MM.1S (cell line): Measurements from ENCODE around the gene CTPS2.
"Not testable (repeated sequence)": the region's sequence is repeated elsewhere in the genome, so short reads cannot be mapped to it uniquely, and the experiment has no call there.

Experiments
- DNase-seq: peaks from one replicate; pipeline ENCODE4 v3.0.0-alpha.2; 2015
- H2AFZ ChIP-seq: fragments of 300-600 bp; sonication (generic); 2 replicates; pipeline ENCODE4 v1.6.0; 2016; ENCODE audit warnings: antibody characterized with exemption, low read length
- H3F3A ChIP-seq: fragments of 300-600 bp; sonication (generic); 2 replicates; pipeline ENCODE4 v1.6.1; 2016; ENCODE audit warnings: mild to moderate bottlenecking, antibody characterized with exemption, low read length, moderate library complexity, mixed read lengths; ENCODE audit not compliant: insufficient read depth
- H3K27ac ChIP-seq: fragments of 300-600 bp; sonication (generic); 2 replicates; pipeline ENCODE4 v1.5.1; 2016; ENCODE audit warnings: mild to moderate bottlenecking, low read length
- H3K27me3 ChIP-seq: fragments of 300-600 bp; sonication (generic); replicated peaks from 2 replicates; pipeline ENCODE4 v1.6.0; 2016; ENCODE audit warnings: low read length; ENCODE audit not compliant: insufficient read depth
- H3K36me3 ChIP-seq: fragments of 300-600 bp; sonication (generic); replicated peaks from 2 replicates; pipeline ENCODE4 v1.6.1; 2016; ENCODE audit warnings: mild to moderate bottlenecking, low read length, mixed read lengths; ENCODE audit not compliant: insufficient read depth
- H3K4me1 ChIP-seq: fragments of 300-600 bp; sonication (generic); 2 replicates; pipeline ENCODE4 v1.6.1; 2016; ENCODE audit warnings: low read length, mixed read lengths
- H3K4me2 ChIP-seq: fragments of 300-600 bp; sonication (generic); 2 replicates; pipeline ENCODE4 v1.6.0; 2016; ENCODE audit warnings: low read depth, low read length
- H3K4me3 ChIP-seq: fragments of 300-600 bp; sonication (generic); 2 replicates; pipeline ENCODE4 v1.5.1; 2016; ENCODE audit warnings: low read length, mixed read lengths
- H3K79me2 ChIP-seq: fragments of 300-600 bp; sonication (generic); 2 replicates; pipeline ENCODE4 v1.6.1; 2016; ENCODE audit warnings: mixed run types, low read length, mixed read lengths
- H3K9ac ChIP-seq: fragments of 300-600 bp; sonication (generic); 2 replicates; pipeline ENCODE4 v1.6.1; 2016; ENCODE audit warnings: low read length, mixed read lengths
- H3K9me2 ChIP-seq: fragments of 300-600 bp; sonication (generic); replicated peaks from 2 replicates; pipeline ENCODE4 v1.6.1; 2016; ENCODE audit warnings: mild to moderate bottlenecking, low read length, mixed read lengths; ENCODE audit not compliant: insufficient read depth
- H3K9me3 ChIP-seq: fragments of 300-600 bp; sonication (generic); replicated peaks from 2 replicates; pipeline ENCODE4 v1.6.1; 2016; ENCODE audit warnings: mild to moderate bottlenecking, low read length, mixed read lengths; ENCODE audit not compliant: insufficient read depth
- H4K20me1 ChIP-seq: fragments of 300-600 bp; sonication (generic); 2 replicates; pipeline ENCODE4 v1.6.1; 2016; ENCODE audit warnings: mild to moderate bottlenecking, low read length, moderate library complexity, mixed read lengths; ENCODE audit not compliant: insufficient read depth
- CTCF ChIP-seq: fragments of 300-600 bp; sonication (generic); IDR thresholded peaks from 2 replicates; pipeline ENCODE4 v1.5.1; 2016; ENCODE audit warnings: antibody characterized with exemption, low read length, mixed read lengths
- EZH2 ChIP-seq: fragments of 300-600 bp; sonication (generic); optimal IDR thresholded peaks from 2 replicates; pipeline ENCODE3; 2017; ENCODE audit warnings: low read depth, mild to moderate bottlenecking, antibody characterized with exemption, low read length, mixed read lengths
- EZH2phosphoT487 ChIP-seq: fragments of 300-600 bp; sonication (generic); IDR thresholded peaks from 2 replicates; pipeline ENCODE4 v1.6.1; 2018; ENCODE audit warnings: antibody characterized with exemption, low read length

CTPS2 gene

GRCh38 chrX:16733013-16733412, 20.5 kb upstream of the CTPS2 start:
- no peak overlapping the region for H2AFZ ChIP-seq
- no peaks in the 10 kb centered on the region for H3K9me3 ChIP-seq
- H3K4me3 ChIP-seq = no peak overlapping the region
- H3K9me2 ChIP-seq = no peaks in the 10 kb centered on the region
- H3F3A ChIP-seq = no peaks in the 10 kb centered on the region
- H3K4me1 ChIP-seq = no peaks in the 10 kb centered on the region
- H3K79me2 ChIP-seq = peaks cover 5% of the 10 kb centered on the region
- no peak for DNase-seq
- H3K27ac ChIP-seq = no peak overlapping the region
- H3K27me3 ChIP-seq = no peaks in the 10 kb centered on the region
- no peaks in the 10 kb centered on the region for H3K36me3 ChIP-seq
- no peak overlapping the region for H3K9ac ChIP-seq
- no peak overlapping the region for H3K4me2 ChIP-seq
- no peaks in the 10 kb centered on the region for H4K20me1 ChIP-seq
- TF ChIP-seq EZH2phosphoT487 (no peak), EZH2 (no peak), CTCF (no peak)

- H3F3A ChIP-seq = no peaks in the 10 kb centered on the region
- H2AFZ ChIP-seq = no peak overlapping the region
- H3K4me1 ChIP-seq = no peaks in the 10 kb centered on the region
- H3K79me2 ChIP-seq = peaks cover 13% of the 10 kb centered on the region
- no peaks in the 10 kb centered on the region for H3K9me3 ChIP-seq
- no peak for DNase-seq
- no peak overlapping the region for H3K27ac ChIP-seq
- H3K9ac ChIP-seq = no peak overlapping the region
- H3K9me2 ChIP-seq = no peaks in the 10 kb centered on the region
- TF ChIP-seq EZH2 = no peak
- no peak for TF ChIP-seq EZH2phosphoT487
- TF ChIP-seq CTCF = no peak
- no peak overlapping the region for H3K4me2 ChIP-seq
- H3K4me3 ChIP-seq = no peak overlapping the region
- no peaks in the 10 kb centered on the region for H3K36me3 ChIP-seq
- H3K27me3 ChIP-seq = no peaks in the 10 kb centered on the region
- no peaks in the 10 kb centered on the region for H4K20me1 ChIP-seq
Observed at GRCh38 chrX:16730450-16730849, 18.0 kb upstream of the CTPS2 start.

GRCh38 chrX:16727637-16728036, 15.2 kb upstream of the CTPS2 start:
- Histone ChIP-seq H4K20me1 (no peaks in the 10 kb centered on the region), H3K9ac (no peak overlapping the region), H3K9me3 (no peaks in the 10 kb centered on the region), H2AFZ (no peak overlapping the region), H3K4me2 (no peak overlapping the region), H3K27me3 (no peaks in the 10 kb centered on the region), H3F3A (no peaks in the 10 kb centered on the region), H3K9me2 (no peaks in the 10 kb centered on the region), H3K27ac (no peak overlapping the region), H3K4me1 (no peaks in the 10 kb centered on the region), H3K4me3 (no peak overlapping the region), H3K36me3 (no peaks in the 10 kb centered on the region), H3K79me2 (peaks cover 35% of the 10 kb centered on the region)
- no peak for TF ChIP-seq EZH2
- TF ChIP-seq EZH2phosphoT487 = no peak
- no peak for TF ChIP-seq CTCF
- DNase-seq = no peak

GRCh38 chrX:16726347-16726988, 14.0 kb upstream of the CTPS2 start:
- H3K9ac ChIP-seq = not testable (repeated sequence)
- peaks cover 46% of the 10 kb centered on the region for H3K79me2 ChIP-seq
- peak; percentile 13 for DNase-seq

More at GRCh38 chrX:16726347-16726988, 14.0 kb upstream of the CTPS2 start:
- not testable (repeated sequence) for H3K4me1 ChIP-seq, H3K4me2 ChIP-seq, H3K4me3 ChIP-seq, H4K20me1 ChIP-seq, H2AFZ ChIP-seq, H3K36me3 ChIP-seq, H3K9me2 ChIP-seq, H3K27me3 ChIP-seq, H3K9me3 ChIP-seq, H3F3A ChIP-seq
- H3K27ac ChIP-seq = peak overlapping the region; percentile 13; the same call in 1 of the 2 replicates
